A673 (cell line): ENCODE results near the gene HSD17B8. TPM values are rescaled to one million over a fixed set of nuclear protein-coding genes. Genes with fewer than 3 reads are reported as not detected.

ENCODE experiments used
- BruUV-seq: library from RNA; stranded (reverse); fragments of 400-500 nt; replicated peaks from 2 replicates; lab custom pipeline; 2021; lab: Mats Ljungman, UMichigan
- CTCF ChIA-PET: fragments of 300-600 bp; sonication (Branson Sonifier 250); formaldehyde crosslinking; loops from one replicate; lab custom pipeline; 2022; ENCODE audit warnings: antibody characterized with exemption; lab: Charles Lee
- POLR2A ChIA-PET: fragments of 300-600 bp; sonication (Branson Sonifier 250); formaldehyde crosslinking; loops from one replicate; lab custom pipeline; 2022; ENCODE audit warnings: antibody characterized with exemption; ENCODE audit not compliant: low non-redundant PET; lab: Charles Lee
- DNase-seq: peaks from one replicate; pipeline ENCODE4 v3.0.0-alpha.2; 2015; ENCODE audit warnings: low spot score
- H3K27ac ChIP-seq: fragments of 200-600 bp; sonication (generic); 2 replicates; pipeline ENCODE4 v1.5.1; 2016; ENCODE audit warnings: mixed run types, low read depth, mild to moderate bottlenecking, mixed read lengths, antibody characterized with exemption, low read length; ENCODE audit not compliant: poor library complexity, severe bottlenecking
- H3K27me3 ChIP-seq: fragments of 200-600 bp; sonication (generic); replicated peaks from 2 replicates; pipeline ENCODE4 v1.6.1; 2017; ENCODE audit warnings: mixed run types, low read depth, mild to moderate bottlenecking, mixed read lengths, antibody characterized with exemption, low read length; ENCODE audit not compliant: insufficient read depth, poor library complexity
- H3K36me3 ChIP-seq: fragments of 200-600 bp; sonication (generic); 2 replicates; pipeline ENCODE4 v1.6.1; 2016; ENCODE audit warnings: mixed run types, mild to moderate bottlenecking, mixed read lengths, antibody characterized with exemption, low read length; ENCODE audit not compliant: insufficient read depth, poor library complexity, severe bottlenecking
- H3K4me1 ChIP-seq: fragments of 200-600 bp; sonication (generic); 2 replicates; pipeline ENCODE4 v1.6.1; 2017; ENCODE audit warnings: mixed run types, mild to moderate bottlenecking, mixed read lengths, antibody characterized with exemption, low read length; ENCODE audit not compliant: insufficient read depth, poor library complexity, severe bottlenecking
- H3K4me3 ChIP-seq: fragments of 200-600 bp; sonication (generic); 2 replicates; pipeline ENCODE4 v1.5.1; 2016; ENCODE audit warnings: low read depth, mixed run types, mild to moderate bottlenecking, mixed read lengths, low read length; ENCODE audit not compliant: poor library complexity, severe bottlenecking
- H3K9me3 ChIP-seq: fragments of 200-600 bp; sonication (generic); 2 replicates; pipeline ENCODE4 v1.6.1; 2016; ENCODE audit warnings: mixed run types, low read depth, mild to moderate bottlenecking, mixed read lengths, antibody characterized with exemption, low read length; ENCODE audit not compliant: poor library complexity, severe bottlenecking
- CTCF ChIP-seq: fragments of 300-800, 200-600 bp; sonication (generic); conservative IDR thresholded peaks from 2 replicates; pipeline ENCODE4 v1.5.1; 2017; ENCODE audit warnings: low read depth, mild to moderate bottlenecking, antibody characterized with exemption, low read length, moderate library complexity, mixed read lengths
- EZH2 ChIP-seq: fragments of 200-600 bp; sonication (generic); IDR thresholded peaks from 2 replicates; pipeline ENCODE4 v1.6.1; 2017; ENCODE audit warnings: borderline replicate concordance, low read depth, mild to moderate bottlenecking, mixed read lengths, antibody characterized with exemption, low read length; ENCODE audit not compliant: poor library complexity, severe bottlenecking
- intact Hi-C: fragments of 100-400 bp; cut with micrococcal nuclease; formaldehyde crosslinking; loops from one replicate; pipeline ENCODE4 v1.10.0; 2022; ENCODE audit not compliant: unreplicated experiment
- total RNA-seq: library from RNA; stranded (reverse); gene quantifications from 2 replicates; pipeline ENCODE4 v1.2.3, GENCODE V29; 2021

The HSD17B8 gene
- total RNA-seq, 1 experiment from 2014 or later = 5.9 TPM

- Histone ChIP-seq H3K27ac (no peak overlapping the region), H3K36me3 (no peaks in the 10 kb centered on the region), H3K4me1 (no peaks in the 10 kb centered on the region), H3K9me3 (no peaks in the 10 kb centered on the region), H3K4me3 (no peak overlapping the region), H3K27me3 (no peaks in the 10 kb centered on the region)
- POLR2A ChIA-PET = no interaction called here
- intact Hi-C loops = no loop called here
- CTCF ChIA-PET = interaction anchor here (0.6 kb wide), 2 partner anchors 47 to 190 kb away, joined by 4 to 5 read pairs; no protein-coding TSS in a partner anchor
- no TSS peak for BruUV-seq
- no peak for DNase-seq
- TF ChIP-seq CTCF (no peak), EZH2 (no peak)
Measured at GRCh38 chr6:33174784-33175183, 29.7 kb upstream of the HSD17B8 start.

- DNase-seq = no peak
- H3K27ac ChIP-seq = no peak overlapping the region
- H3K9me3 ChIP-seq = no peaks in the 10 kb centered on the region
- TF ChIP-seq CTCF (no peak), EZH2 (no peak)
- H3K4me1 ChIP-seq = no peaks in the 10 kb centered on the region
- POLR2A ChIA-PET = no interaction called here
- no peaks in the 10 kb centered on the region for H3K36me3 ChIP-seq
- intact Hi-C loops = no loop called here
- H3K4me3 ChIP-seq = no peak overlapping the region
- H3K27me3 ChIP-seq = no peaks in the 10 kb centered on the region
- CTCF ChIA-PET = no interaction called here
- BruUV-seq = no TSS peak
Measured at GRCh38 chr6:33175436-33176069, 28.9 kb upstream of the HSD17B8 start.

- H3K9me3 ChIP-seq = no peaks in the 10 kb centered on the region
- no TSS peak for BruUV-seq
- no peak overlapping the region for H3K4me3 ChIP-seq
- no peak for DNase-seq
- no peak for TF ChIP-seq EZH2
- no peaks in the 10 kb centered on the region for H3K27me3 ChIP-seq
- CTCF ChIA-PET = no interaction called here
- H3K36me3 ChIP-seq = no peaks in the 10 kb centered on the region
- POLR2A ChIA-PET = no interaction called here
- no peaks in the 10 kb centered on the region for H3K4me1 ChIP-seq
- intact Hi-C loops = no loop called here
- no peak overlapping the region for H3K27ac ChIP-seq
Measured at GRCh38 chr6:33176906-33177305, 27.5 kb upstream of the HSD17B8 start.
